Fibroblast of the aortic adventitia (primary cell): ENCODE results near the gene SH2D3A. TPM values are rescaled to one million over a fixed set of nuclear protein-coding genes. Genes with fewer than 3 reads are reported as not detected.
"Not testable (repeated sequence)": the region's sequence is repeated elsewhere in the genome, so short reads cannot be mapped to it uniquely, and the experiment has no call there.

Experiments used
- DNase-seq: peaks from one replicate; pipeline ENCODE4 v3.0.0-alpha.2; 2010; ENCODE audit warnings: low read depth
- H3K4me3 ChIP-seq: 2 replicates; pipeline ENCODE4 v1.5.1; 2011; ENCODE audit warnings: low read depth, mild to moderate bottlenecking, control low read depth, low read length, moderate library complexity
- CTCF ChIP-seq: IDR thresholded peaks from 2 replicates; pipeline ENCODE4 v1.5.1; 2011; ENCODE audit warnings: mild to moderate bottlenecking, low read length, control low read depth, inconsistent platforms; ENCODE audit not compliant: insufficient read depth
- total RNA-seq: library from RNA; depleted of rRNA; stranded (reverse); fragments of >200 nt; gene quantifications from 2 replicates; pipeline ENCODE4 v1.2.3, GENCODE V29; 2012; ENCODE audit warnings: low replicate concordance

The SH2D3A gene
- total RNA-seq, 1 donor = not detected

DNA sequence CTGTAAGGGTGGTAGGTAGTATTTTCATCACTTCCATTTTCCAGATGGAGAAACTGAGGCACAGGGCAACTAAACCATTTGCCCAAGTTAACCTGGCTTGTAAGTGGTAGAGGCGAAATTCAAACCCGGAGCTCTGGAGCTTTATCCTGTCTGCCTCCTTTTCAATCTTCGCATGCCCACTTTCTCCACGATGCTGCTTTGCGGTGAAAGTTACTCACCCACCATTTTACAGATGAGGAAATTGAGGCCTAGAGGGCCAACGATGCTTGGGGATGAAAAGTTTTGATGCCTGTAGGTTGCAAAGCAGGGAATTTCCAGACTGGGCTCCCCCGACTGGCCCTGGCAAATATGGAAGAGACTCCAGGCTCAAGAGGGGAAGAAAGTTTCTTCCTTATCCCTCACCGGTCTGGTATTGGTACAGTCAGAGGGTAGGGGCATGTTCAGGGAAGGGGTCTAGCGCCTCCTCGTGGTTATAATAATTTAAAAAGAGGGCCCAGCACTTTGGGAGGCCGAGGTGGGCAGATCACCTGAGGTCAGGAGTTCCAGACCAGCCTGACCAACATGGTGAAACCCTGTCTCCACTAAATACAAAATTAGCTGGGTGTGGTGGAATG is 1.9 kb upstream of the SH2D3A start:
- TF ChIP-seq CTCF = peak; percentile 13
- no peak overlapping the region for H3K4me3 ChIP-seq
- peak; percentile 28 for DNase-seq

DNA sequence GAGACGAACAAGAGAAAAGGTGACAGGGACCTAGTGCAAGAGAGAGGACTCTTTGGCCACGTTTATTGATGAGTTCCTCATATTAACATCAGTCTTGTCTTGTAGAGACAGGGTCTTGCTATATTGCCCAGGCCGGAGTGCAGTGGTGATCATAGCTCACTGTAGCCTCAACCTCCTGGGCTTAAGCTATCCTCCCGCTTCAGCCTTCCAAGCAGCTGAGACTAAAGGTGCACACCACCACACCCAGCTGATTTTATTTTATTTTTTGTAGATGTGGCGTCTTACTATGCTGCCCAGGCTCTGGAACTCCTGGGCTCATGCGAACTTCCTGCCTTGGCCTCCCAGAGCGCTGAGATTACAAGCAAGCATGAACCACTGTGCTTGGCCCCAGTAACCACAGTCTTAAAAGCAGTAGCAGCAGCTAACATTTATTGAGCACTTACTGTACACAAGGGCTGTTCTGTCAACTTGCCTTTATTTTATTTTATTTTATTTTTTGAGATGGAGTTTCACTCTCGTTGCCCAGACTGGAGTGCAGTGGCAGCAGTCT is 1.1 kb upstream of the SH2D3A start:
- no peak for DNase-seq
- TF ChIP-seq CTCF = no peak

GRCh38 chr19:6767081-6767356 is 216 bp downstream of the SH2D3A start:
- no peak for DNase-seq
- H3K4me3 ChIP-seq = no peak overlapping the region
- TF ChIP-seq CTCF = no peak

More for the DNA sequence above, 1.1 kb upstream of the SH2D3A start:
- no peak overlapping the region for H3K4me3 ChIP-seq

DNA sequence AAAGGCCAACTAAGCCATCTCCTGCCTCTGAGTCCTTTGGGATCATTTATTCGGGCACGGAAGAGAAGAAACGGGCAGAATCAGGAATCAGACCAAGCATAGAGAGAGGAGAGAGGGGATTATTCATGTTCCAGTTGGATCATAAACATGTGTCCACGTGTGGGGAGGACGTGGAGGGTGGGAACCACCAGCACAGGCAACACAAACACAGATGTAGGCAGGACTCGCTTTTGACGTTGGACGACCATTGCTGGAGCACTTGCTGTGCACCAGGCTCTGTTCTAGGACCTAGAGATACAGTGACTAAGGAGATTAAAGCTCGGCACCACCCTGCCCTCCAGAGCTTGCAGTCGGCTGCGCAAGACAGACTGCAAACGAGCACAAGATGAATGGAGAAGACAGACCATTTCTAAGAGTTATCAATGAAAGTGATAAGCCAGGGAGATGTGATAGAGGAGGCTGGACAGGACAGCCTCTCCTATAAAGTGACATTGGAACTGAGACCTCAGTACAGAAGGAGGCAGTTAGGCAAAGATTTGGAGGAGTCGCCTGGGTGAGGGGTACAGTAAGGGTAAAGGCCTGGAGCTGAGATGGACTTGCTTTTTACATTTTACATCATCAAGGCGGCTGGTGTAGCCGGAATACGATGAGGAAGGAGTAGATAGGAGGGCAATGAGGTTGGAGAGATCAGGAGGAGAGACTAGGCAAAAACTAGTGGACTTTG is 716 bp downstream of the SH2D3A start:
- no peak for TF ChIP-seq CTCF
- no peak for DNase-seq
- H3K4me3 ChIP-seq = no peak overlapping the region

- H3K4me3 ChIP-seq = no peak overlapping the region
- no peak for TF ChIP-seq CTCF
- no peak for DNase-seq
These were observed 1.4 kb downstream of the SH2D3A start for GRCh38 chr19:6765738-6766356.

GRCh38 chr19:6762253-6762797 is 4.9 kb downstream of the SH2D3A start:
- DNase-seq, H3K4me3 ChIP-seq: not testable (repeated sequence)

DNA sequence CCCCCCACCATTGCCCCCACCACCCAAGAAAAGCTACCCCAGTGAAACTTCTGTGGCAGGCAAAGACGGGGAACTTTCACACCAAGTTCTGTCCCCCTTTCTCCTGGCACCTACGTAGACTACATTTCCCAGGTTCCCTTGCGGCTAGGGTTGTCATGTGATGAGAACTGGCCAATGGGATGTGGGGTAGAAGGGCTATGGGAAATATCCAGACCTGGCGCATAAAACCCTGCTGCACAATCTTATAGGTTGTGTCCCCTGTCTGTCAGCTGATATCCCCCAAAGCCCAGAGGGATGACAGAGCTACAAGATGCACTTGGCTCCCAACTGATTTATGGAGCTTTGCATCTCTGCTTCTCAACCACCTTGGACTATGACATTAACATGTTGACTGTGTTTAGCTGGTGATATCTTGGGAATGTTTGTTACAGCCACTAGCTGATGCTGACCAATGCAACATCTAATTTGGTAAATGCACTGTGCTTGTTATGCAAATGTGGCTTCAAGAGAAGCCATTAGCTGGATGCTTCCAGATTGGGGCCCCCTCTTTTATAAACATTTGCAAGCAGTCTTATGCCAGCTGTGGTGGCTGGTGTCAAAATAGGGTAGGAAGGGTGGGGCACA is 6.1 kb downstream of the SH2D3A start:
- no peak for TF ChIP-seq CTCF
- H3K4me3 ChIP-seq = no peak overlapping the region
- DNase-seq = no peak
